Nucleus accumbens (tissue), 56 donors: ENCODE measurements around the gene GRAMD4.
A peak's percentile ranks its signal among the peaks of the same experiment; 100 is the strongest.

Source experiments
- DNase-seq, 56 donors: peaks; one replicate each; lab custom pipeline; 2025; lab: John Stamatoyannopoulos, UW

The GRAMD4 gene

GRCh38 chr22:46581538-46582244 lies 38.5 kb upstream of the GRAMD4 start:
- DNase-seq = no peak

- no peak for DNase-seq
Measured at GRCh38 chr22:46582281-46582933, 37.8 kb upstream of the GRAMD4 start.

GRCh38 chr22:46583571-46583970 lies 36.6 kb upstream of the GRAMD4 start:
- DNase-seq = no peak

GRCh38 chr22:46584081-46584921 lies 35.9 kb upstream of the GRAMD4 start:
- DNase-seq = peak in 2 of 56 donors; percentile 13 to 23

- DNase-seq = no peak
Measured at GRCh38 chr22:46585340-46586122, 34.7 kb upstream of the GRAMD4 start.

- no peak for DNase-seq
Measured at GRCh38 chr22:46586123-46586519, 34.1 kb upstream of the GRAMD4 start.

- DNase-seq = no peak
Measured at GRCh38 chr22:46586531-46587011, 33.6 kb upstream of the GRAMD4 start.

- no peak for DNase-seq
Measured at GRCh38 chr22:46587061-46587460, 33.1 kb upstream of the GRAMD4 start.

- peak in 2 of 56 donors; percentile 25 to 43 for DNase-seq
Measured at GRCh38 chr22:46587492-46588278, 32.5 kb upstream of the GRAMD4 start.

- peak in 15 of 56 donors; percentile 16 to 61 (median 46) for DNase-seq
Measured at GRCh38 chr22:46588279-46589140, 31.7 kb upstream of the GRAMD4 start.

GRCh38 chr22:46589141-46589748 lies 30.9 kb upstream of the GRAMD4 start:
- no peak for DNase-seq

GRCh38 chr22:46589871-46590271 lies 30.3 kb upstream of the GRAMD4 start:
- no peak for DNase-seq

- no peak for DNase-seq
Measured at GRCh38 chr22:46590334-46590733, 29.9 kb upstream of the GRAMD4 start.

- no peak for DNase-seq
Measured at GRCh38 chr22:46591930-46592329, 28.3 kb upstream of the GRAMD4 start.

GRCh38 chr22:46592390-46592872 lies 27.8 kb upstream of the GRAMD4 start:
- peak in 19 of 56 donors; percentile 16 to 71 (median 41) for DNase-seq

GRCh38 chr22:46593211-46593681 lies 26.9 kb upstream of the GRAMD4 start:
- DNase-seq = peak in 4 of 56 donors; percentile 17 to 60 (median 32)
